RPMI7951 (cell line): ENCODE results near the gene ARID1B. TPM values are rescaled to one million over a fixed set of nuclear protein-coding genes. Genes with fewer than 3 reads are reported as not detected.

Source experiments
- DNase-seq: peaks from one replicate; pipeline ENCODE4 v3.0.0-alpha.2; 2012; ENCODE audit warnings: low read depth
- total RNA-seq: library from RNA; depleted of rRNA; stranded (reverse); fragments of >200 nt; shearing (Covaris generic); gene quantifications from 2 replicates; pipeline ENCODE4 v1.2.3, GENCODE V29; 2014

ARID1B gene
- total RNA-seq, 1 experiment from 2014 or later, result 14.8 TPM

GRCh38 chr6:157150076-157150475 is 372.9 kb downstream of the ARID1B start:
- peak; percentile 84 for DNase-seq

- no peak for DNase-seq
Measured at GRCh38 chr6:157151029-157151428, 373.9 kb downstream of the ARID1B start.

GRCh38 chr6:157151989-157152388 is 374.8 kb downstream of the ARID1B start:
- DNase-seq, result peak; percentile 97

- DNase-seq, result no peak
Measured at GRCh38 chr6:157152556-157152955, 375.4 kb downstream of the ARID1B start.

GRCh38 chr6:157155804-157156203 is 378.6 kb downstream of the ARID1B start:
- no peak for DNase-seq

- no peak for DNase-seq
Measured at GRCh38 chr6:157157258-157157657, 380.1 kb downstream of the ARID1B start.

GRCh38 chr6:157158456-157158855 is 381.3 kb downstream of the ARID1B start:
- DNase-seq, result no peak

- DNase-seq, result no peak
Measured at GRCh38 chr6:157158897-157159296, 381.7 kb downstream of the ARID1B start.

- no peak for DNase-seq
Measured at GRCh38 chr6:157159348-157159747, 382.2 kb downstream of the ARID1B start.

GRCh38 chr6:157161912-157162311 is 384.7 kb downstream of the ARID1B start:
- no peak for DNase-seq

GRCh38 chr6:157162766-157163433 is 385.7 kb downstream of the ARID1B start:
- no peak for DNase-seq

GRCh38 chr6:157163434-157164159 is 386.4 kb downstream of the ARID1B start:
- peak; percentile 50 for DNase-seq

GRCh38 chr6:157164972-157165371 is 387.8 kb downstream of the ARID1B start:
- no peak for DNase-seq

- DNase-seq, result no peak
Measured at GRCh38 chr6:157166784-157167183, 389.6 kb downstream of the ARID1B start.

- no peak for DNase-seq
Measured at GRCh38 chr6:157167837-157168236, 390.7 kb downstream of the ARID1B start.

GRCh38 chr6:157168471-157168870 is 391.3 kb downstream of the ARID1B start:
- no peak for DNase-seq

- no peak for DNase-seq
Measured at GRCh38 chr6:157169226-157169625, 392.0 kb downstream of the ARID1B start.

- DNase-seq, result peak; percentile 53
Measured at GRCh38 chr6:157169656-157170055, 392.5 kb downstream of the ARID1B start.

GRCh38 chr6:157170535-157170934 is 393.4 kb downstream of the ARID1B start:
- DNase-seq, result no peak

- no peak for DNase-seq
Measured at GRCh38 chr6:157171801-157172200, 394.6 kb downstream of the ARID1B start.

GRCh38 chr6:157172231-157172701 is 395.1 kb downstream of the ARID1B start:
- DNase-seq, result no peak

GRCh38 chr6:157172830-157173536 is 395.8 kb downstream of the ARID1B start:
- DNase-seq, result no peak

- DNase-seq, result no peak
Measured at GRCh38 chr6:157173776-157174175, 396.6 kb downstream of the ARID1B start.
